Measurements from ENCODE around the gene REX1BD.

The REX1BD gene

GRCh38 chr19:18543814-18544475 lies 44.7 kb upstream of the REX1BD start:
- TF ChIP-seq, protein P1, sequence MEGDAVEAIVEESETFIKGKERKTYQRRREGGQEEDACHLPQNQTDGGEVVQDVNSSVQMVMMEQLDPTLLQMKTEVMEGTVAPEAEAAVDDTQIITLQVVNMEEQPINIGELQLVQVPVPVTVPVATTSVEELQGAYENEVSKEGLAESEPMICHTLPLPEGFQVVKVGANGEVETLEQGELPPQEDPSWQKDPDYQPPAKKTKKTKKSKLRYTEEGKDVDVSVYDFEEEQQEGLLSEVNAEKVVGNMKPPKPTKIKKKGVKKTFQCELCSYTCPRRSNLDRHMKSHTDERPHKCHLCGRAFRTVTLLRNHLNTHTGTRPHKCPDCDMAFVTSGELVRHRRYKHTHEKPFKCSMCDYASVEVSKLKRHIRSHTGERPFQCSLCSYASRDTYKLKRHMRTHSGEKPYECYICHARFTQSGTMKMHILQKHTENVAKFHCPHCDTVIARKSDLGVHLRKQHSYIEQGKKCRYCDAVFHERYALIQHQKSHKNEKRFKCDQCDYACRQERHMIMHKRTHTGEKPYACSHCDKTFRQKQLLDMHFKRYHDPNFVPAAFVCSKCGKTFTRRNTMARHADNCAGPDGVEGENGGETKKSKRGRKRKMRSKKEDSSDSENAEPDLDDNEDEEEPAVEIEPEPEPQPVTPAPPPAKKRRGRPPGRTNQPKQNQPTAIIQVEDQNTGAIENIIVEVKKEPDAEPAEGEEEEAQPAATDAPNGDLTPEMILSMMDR (IDR thresholded peaks at IDR 0.05; ENCODE audit: insufficient read depth, low read depth, low read length, missing control alignments): no peak
- peak; percentile 83 for DNase-seq (ENCODE audit: low read depth)
- H3K4me3 ChIP-seq (ENCODE audit: low read length): peak overlapping the region; percentile 46

DNA sequence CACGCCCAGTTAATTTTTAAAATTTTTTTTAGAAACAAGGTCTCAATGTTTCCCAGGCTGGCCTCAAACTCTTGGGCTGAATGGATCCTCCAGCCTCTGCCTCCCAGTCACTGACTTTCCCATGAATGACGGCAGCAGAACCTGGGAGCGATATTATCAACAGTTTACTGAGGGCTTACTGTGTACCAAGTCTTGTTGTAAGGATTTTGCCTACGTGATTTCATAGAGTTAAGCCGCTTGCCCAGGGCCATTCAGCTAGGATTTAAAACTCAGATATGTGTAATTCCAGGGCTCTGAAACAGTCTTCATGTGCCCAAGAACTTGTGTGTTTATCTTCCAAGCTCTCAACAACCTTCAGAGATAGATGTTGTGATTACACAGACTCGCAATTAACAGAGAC lies 37.0 kb upstream of the REX1BD start:
- TF ChIP-seq, protein P1 (IDR thresholded peaks at IDR 0.05; ENCODE audit: insufficient read depth, low read depth, low read length, missing control alignments): no peak
- no peak overlapping the region for H3K4me3 ChIP-seq (ENCODE audit: low read length)
- no peak for DNase-seq (ENCODE audit: low read depth)

- peak within 1 kb of the TSS; percentile 96 for H3K4me3 ChIP-seq (ENCODE audit: low read length)
- DNase-seq (ENCODE audit: low read depth): peak; percentile 99
- TF ChIP-seq, protein P1 (IDR thresholded peaks at IDR 0.05; ENCODE audit: insufficient read depth, low read depth, low read length, missing control alignments): no peak
Observed at GRCh38 chr19:18557411-18558201, 31.0 kb upstream of the REX1BD start, which contains the start of gene KXD1. Gene KXD1 (plus strand): TSS chr19:18557870. CDS start chr19:18562057, 4,187 bp downstream.

GRCh38 chr19:18558202-18558555 lies 30.4 kb upstream of the REX1BD start:
- TF ChIP-seq, protein P1 (IDR thresholded peaks at IDR 0.05; ENCODE audit: insufficient read depth, low read depth, low read length, missing control alignments): no peak
- DNase-seq (ENCODE audit: low read depth): no peak
- H3K4me3 ChIP-seq (ENCODE audit: low read length): peak overlapping the region; percentile 96

- H3K4me3 ChIP-seq (ENCODE audit: low read length): peak overlapping the region; percentile 96
- DNase-seq (ENCODE audit: low read depth): no peak
- TF ChIP-seq, protein P1 (IDR thresholded peaks at IDR 0.05; ENCODE audit: insufficient read depth, low read depth, low read length, missing control alignments): no peak
Observed at GRCh38 chr19:18558604-18559003, 30.0 kb upstream of the REX1BD start.

DNA sequence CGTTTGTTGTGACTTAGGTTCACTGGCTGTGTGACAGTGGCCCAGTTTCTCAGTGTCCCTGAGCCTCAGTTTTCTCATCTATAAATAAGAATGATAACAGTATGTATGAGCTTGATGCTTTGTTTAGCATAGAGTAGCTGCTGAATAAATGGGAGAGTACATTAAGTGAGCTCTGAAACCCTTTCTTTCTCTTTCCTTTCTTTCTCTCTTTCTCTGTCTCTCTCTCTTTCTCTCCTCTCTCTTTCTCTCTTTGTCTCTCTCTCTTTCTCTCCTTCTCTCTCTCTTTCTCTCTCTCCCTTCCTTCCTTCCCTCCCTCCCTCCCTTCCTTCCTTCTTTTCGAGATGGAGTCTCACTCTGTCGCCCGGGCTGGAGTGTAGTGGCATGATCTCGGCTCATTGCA lies 28.9 kb upstream of the REX1BD start:
- no peak overlapping the region for H3K4me3 ChIP-seq (ENCODE audit: low read length)
- no peak for DNase-seq (ENCODE audit: low read depth)
- TF ChIP-seq, protein P1 (IDR thresholded peaks at IDR 0.05; ENCODE audit: insufficient read depth, low read depth, low read length, missing control alignments): no peak

Measured in epithelial cell of esophagus (primary cell).